Glutamatergic neuron (in vitro differentiated cells): Measurements from ENCODE around the gene HIGD2B. TPM values are rescaled to one million over a fixed set of nuclear protein-coding genes. Genes with fewer than 3 reads are reported as not detected.
"Not testable (repeated sequence)": the region's sequence is repeated elsewhere in the genome, so short reads cannot be mapped to it uniquely, and the experiment has no call there.

Experiments used
- DNase-seq: peaks from one replicate; pipeline ENCODE4 v3.0.0; 2022
- H3K27ac Mint-ChIP-seq: one replicate; pipeline ENCODE4 v1.8.0; 2020; ENCODE audit warnings: mild to moderate bottlenecking, mixed read lengths, inconsistent platforms; ENCODE audit not compliant: unreplicated experiment
- H3K27me3 Mint-ChIP-seq: one replicate; pipeline ENCODE4 v1.8.0; 2020; ENCODE audit warnings: mild to moderate bottlenecking, moderate library complexity, mixed read lengths, inconsistent platforms; ENCODE audit not compliant: unreplicated experiment
- H3K36me3 Mint-ChIP-seq: one replicate; pipeline ENCODE4 v1.8.0; 2020; ENCODE audit warnings: mild to moderate bottlenecking, mixed read lengths, inconsistent platforms; ENCODE audit not compliant: unreplicated experiment
- H3K4me1 Mint-ChIP-seq: one replicate; pipeline ENCODE4 v1.8.0; 2020; ENCODE audit warnings: mild to moderate bottlenecking, low read depth, mixed read lengths, inconsistent platforms; ENCODE audit not compliant: unreplicated experiment
- H3K4me3 Mint-ChIP-seq: one replicate; pipeline ENCODE4 v1.8.0; 2020; ENCODE audit warnings: mild to moderate bottlenecking, mixed read lengths, inconsistent platforms; ENCODE audit not compliant: unreplicated experiment
- H3K9me3 Mint-ChIP-seq: one replicate; pipeline ENCODE4 v1.8.0; 2020; ENCODE audit warnings: mild to moderate bottlenecking, moderate library complexity, mixed read lengths, inconsistent platforms; ENCODE audit not compliant: unreplicated experiment
- total RNA-seq: library from RNA; stranded (reverse); fragmentation: NEBNext Ultra II Directional; extraction: Animal tissue kit (Norgen Biotek cat#: 25700); gene quantifications from one replicate; pipeline ENCODE4 v1.2.1, GENCODE V29; 2021; ENCODE audit not compliant: unreplicated experiment
- TF ChIP-seq, protein P1 (sequence below): fragments of 200-600 bp; sonication (generic); IDR thresholded peaks from one replicate; pipeline ENCODE4 v1.5.0; 2021; ENCODE audit not compliant: partially characterized antibody, unreplicated experiment

The HIGD2B gene
- total RNA-seq, 1 donor from 2014 or later, result not detected

DNA sequence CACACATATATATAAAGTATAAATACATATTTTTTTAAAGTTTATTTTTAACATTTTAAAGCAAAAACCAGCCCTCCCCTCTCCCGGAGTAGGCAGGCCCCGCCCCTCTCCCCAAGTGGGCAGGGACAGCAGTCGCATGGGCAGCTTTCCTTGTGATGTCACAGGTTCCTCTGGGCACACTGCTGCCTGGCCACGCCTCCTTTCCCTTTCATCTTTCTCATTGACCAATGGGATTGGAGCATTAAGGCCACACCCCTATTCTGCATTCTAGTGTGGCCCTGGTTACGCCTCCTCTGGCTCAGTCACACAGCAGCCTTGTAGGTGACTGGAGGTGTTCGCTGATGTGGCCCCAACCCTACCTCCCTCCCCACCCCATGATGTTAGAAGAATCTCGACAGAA is 31.6 kb downstream of the HIGD2B start, which contains the start of gene GOLGA6B:
Gene GOLGA6B, plus strand, starts transcription at position 301 of the 400 bp plus-strand sequence. Its CDS starts 41 bp downstream, at position 342.
- H3K27me3 Mint-ChIP-seq, H3K4me3 Mint-ChIP-seq, H3K4me1 Mint-ChIP-seq, DNase-seq, H3K36me3 Mint-ChIP-seq, H3K27ac Mint-ChIP-seq, H3K9me3 Mint-ChIP-seq: not testable (repeated sequence)

DNA sequence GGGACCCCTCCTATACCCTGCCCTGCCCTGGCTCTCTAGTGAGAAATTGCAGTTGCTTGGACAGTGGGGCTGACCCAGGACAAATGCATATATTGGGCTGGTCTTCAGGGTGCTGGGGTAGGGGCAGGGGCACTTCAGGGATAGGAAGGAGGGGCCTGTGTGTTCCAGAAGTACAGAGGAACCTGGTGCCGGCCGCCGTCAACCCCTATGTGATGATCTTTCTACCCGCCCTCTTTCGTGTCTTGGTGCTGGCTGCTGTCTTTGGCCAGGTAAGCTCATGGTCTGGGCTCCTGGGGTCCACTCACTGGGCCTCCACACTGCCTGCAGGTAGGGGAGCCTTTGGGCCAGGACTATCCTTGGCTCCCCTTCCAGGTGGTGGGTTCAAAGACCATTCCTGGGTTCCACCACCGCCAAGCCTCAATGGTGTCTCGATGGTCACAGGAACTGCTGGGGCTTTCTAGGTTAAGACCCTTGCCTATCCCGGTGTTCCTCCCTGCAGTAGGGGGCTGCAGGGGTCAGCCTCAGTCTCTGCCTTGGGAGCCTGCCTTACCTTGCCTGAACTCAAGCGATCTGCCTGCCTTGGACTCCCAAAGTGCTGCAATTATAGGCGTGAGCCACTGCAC is 37.2 kb downstream of the HIGD2B start:
- not testable (repeated sequence) for H3K27me3 Mint-ChIP-seq, H3K36me3 Mint-ChIP-seq, H3K4me1 Mint-ChIP-seq, H3K27ac Mint-ChIP-seq, H3K9me3 Mint-ChIP-seq, H3K4me3 Mint-ChIP-seq
- peak; percentile 9 for DNase-seq

DNA sequence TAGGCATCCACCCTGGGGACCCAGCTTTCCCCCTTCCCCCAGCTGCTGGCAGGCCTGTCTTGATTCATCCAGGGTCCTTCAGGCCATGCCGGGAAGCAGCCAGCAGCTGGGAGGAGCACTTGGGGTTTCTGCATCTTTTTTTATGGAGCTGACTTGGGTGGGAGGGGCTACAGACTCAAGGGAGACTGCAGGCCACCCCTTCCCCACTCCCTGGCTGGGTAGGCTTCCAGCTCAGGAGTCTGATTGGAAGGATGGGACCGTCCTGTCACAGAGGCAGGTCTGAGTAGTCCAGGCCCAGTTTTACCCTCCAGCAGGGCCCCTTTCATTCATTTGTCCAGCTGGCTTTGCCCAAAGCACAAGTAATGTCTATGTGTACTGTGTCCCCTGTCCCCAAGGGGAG is 43.7 kb downstream of the HIGD2B start:
- not testable (repeated sequence) for DNase-seq, H3K27ac Mint-ChIP-seq, H3K9me3 Mint-ChIP-seq, H3K36me3 Mint-ChIP-seq, H3K27me3 Mint-ChIP-seq, H3K4me3 Mint-ChIP-seq, H3K4me1 Mint-ChIP-seq

DNA sequence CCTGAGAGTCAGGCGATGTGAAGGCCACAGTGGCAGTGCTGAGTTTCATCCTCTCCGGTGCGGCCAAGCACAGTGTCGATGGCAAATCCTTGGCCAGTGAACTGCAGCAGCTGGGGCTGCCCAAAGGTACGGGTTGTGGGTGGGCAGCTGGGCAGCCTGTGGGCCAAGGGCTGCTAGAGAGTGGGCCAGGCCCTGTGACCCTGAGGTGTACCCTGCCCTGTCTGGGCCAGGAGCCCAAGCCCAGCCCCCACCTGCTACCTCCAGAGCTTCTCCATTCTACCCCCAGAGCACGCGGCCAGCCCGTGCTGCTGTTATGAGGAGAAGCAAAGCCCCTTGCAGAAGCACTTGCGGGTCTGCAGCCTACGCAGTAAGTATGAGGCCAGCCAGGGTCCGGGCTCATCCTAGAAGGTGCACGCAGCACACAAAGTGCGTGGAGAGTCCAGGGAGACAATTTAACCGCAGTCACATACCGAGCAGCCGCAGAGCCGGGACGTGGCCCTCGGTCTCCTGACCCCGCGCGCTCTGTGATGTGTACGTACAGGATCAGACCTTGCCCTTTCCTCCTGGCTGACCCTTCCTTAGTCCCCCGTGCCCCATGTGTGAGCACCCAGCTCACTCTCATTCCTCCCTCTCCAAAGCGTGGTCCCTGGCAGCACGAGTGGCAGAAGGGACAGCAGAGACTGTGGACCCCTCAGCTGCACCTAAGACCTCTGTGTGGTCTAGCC is 46.1 kb downstream of the HIGD2B start:
- not testable (repeated sequence) for H3K27ac Mint-ChIP-seq, H3K4me3 Mint-ChIP-seq, H3K36me3 Mint-ChIP-seq, DNase-seq, H3K4me1 Mint-ChIP-seq, H3K9me3 Mint-ChIP-seq, H3K27me3 Mint-ChIP-seq

DNA sequence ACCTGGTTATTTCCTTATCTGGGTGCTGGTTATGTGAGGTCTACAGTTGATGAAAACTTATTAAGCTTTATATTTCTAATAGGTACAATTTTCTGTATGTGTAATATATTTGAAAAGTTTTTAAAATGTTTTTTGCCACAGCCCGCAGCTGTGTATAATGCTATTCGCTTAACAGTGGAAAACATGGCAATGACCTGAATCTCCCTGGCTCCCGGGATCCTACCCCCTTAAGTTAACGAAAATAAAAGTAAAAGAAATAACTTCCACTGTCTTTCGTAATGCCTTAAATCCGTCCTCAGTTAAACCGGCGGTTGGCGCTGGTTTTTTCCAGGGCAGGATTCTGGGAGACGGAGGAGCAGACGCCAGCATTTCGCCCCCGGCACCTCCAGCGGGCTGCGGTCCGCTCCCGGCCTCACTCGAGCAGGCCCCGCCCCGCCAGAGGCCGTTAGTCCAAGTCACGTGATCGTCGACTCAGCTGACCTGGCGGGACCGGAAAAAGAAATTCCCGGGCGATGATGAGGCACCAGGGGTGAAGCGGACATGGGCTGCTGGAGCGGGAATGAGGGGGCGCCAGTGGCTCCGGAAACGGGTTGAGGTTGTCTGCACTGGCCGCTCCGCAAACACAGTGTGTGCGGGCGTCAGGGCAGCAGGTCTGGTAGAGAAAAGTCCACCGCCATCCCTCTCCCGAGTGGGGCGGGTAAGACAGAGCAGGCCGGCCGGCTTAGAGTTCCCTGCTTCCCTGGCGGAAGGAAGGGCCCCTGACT is 49.3 kb downstream of the HIGD2B start:
- not testable (repeated sequence) for H3K9me3 Mint-ChIP-seq, H3K4me3 Mint-ChIP-seq, H3K27me3 Mint-ChIP-seq, H3K4me1 Mint-ChIP-seq, H3K27ac Mint-ChIP-seq, H3K36me3 Mint-ChIP-seq
- DNase-seq, result peak; percentile 81

DNA sequence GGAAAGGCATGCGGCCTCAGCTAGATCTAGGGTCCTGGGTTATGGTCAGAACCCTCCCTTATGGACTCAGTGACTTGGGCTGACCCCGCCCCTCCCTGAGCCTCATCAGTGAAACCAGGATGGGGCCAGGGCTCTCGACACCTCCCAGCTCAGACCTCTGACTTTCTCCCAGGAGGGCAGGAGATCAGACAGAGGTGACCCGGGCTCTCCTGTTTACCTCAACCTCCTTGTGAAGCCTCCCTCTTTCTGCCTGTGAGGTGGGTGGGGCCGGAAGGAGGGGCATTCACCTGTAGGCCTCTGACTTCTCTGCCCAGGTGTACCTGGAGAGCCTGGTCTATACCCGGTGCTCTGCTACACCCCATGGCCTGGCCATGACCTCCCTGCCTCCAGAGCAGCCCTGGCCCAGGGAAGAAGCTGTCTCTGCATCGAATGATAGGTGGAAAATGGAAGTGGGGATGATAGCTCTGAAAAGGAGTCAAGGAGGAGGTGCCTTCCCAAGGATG is 56.9 kb downstream of the HIGD2B start:
- not testable (repeated sequence) for H3K27ac Mint-ChIP-seq, H3K4me1 Mint-ChIP-seq, H3K9me3 Mint-ChIP-seq, H3K4me3 Mint-ChIP-seq, H3K36me3 Mint-ChIP-seq, H3K27me3 Mint-ChIP-seq, DNase-seq

DNA sequence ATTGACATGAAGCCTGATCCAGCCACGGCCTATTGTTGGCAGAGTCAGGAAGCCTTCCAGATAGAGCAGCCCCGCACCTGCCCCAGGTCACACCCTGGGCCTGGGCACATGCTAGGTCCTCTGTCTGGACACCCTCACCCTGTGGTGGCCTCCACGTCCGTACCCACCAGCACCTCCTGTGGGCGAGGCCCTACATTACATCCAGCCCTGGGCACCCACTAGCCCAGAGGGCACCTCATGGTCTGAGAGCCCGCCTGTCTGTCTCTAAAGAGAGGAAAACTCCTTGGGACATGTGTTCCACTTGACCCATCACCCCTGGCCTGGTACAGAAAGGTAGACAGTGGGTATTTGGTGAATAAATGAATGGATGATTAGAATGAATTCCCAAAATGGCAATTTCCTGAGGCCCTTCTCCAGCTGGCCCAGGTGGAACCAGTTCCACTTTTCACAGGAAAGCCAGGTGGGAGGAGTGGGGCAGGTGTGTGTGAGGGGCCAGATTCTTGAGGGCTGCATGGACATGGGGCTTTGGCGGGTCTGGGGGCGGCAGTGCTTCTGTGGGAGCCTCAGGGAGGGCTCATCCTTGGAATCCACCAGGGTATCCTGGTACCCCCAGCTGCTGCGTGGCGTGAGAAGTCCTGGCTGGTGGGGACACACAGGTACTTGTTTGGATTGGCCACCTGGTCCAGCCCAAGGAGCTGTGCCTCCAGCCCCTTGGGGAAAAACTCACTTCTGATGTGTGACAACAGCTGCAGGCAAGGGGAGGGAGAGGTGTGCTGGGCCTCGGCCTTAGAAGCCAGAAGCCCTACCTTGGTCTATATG is 57.5 kb downstream of the HIGD2B start:
- H3K27me3 Mint-ChIP-seq, H3K4me1 Mint-ChIP-seq, H3K27ac Mint-ChIP-seq, H3K36me3 Mint-ChIP-seq, H3K9me3 Mint-ChIP-seq, H3K4me3 Mint-ChIP-seq: not testable (repeated sequence)
- TF ChIP-seq, protein P1, sequence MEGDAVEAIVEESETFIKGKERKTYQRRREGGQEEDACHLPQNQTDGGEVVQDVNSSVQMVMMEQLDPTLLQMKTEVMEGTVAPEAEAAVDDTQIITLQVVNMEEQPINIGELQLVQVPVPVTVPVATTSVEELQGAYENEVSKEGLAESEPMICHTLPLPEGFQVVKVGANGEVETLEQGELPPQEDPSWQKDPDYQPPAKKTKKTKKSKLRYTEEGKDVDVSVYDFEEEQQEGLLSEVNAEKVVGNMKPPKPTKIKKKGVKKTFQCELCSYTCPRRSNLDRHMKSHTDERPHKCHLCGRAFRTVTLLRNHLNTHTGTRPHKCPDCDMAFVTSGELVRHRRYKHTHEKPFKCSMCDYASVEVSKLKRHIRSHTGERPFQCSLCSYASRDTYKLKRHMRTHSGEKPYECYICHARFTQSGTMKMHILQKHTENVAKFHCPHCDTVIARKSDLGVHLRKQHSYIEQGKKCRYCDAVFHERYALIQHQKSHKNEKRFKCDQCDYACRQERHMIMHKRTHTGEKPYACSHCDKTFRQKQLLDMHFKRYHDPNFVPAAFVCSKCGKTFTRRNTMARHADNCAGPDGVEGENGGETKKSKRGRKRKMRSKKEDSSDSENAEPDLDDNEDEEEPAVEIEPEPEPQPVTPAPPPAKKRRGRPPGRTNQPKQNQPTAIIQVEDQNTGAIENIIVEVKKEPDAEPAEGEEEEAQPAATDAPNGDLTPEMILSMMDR, result peak; percentile 30
- peak; percentile 34 for DNase-seq

DNA sequence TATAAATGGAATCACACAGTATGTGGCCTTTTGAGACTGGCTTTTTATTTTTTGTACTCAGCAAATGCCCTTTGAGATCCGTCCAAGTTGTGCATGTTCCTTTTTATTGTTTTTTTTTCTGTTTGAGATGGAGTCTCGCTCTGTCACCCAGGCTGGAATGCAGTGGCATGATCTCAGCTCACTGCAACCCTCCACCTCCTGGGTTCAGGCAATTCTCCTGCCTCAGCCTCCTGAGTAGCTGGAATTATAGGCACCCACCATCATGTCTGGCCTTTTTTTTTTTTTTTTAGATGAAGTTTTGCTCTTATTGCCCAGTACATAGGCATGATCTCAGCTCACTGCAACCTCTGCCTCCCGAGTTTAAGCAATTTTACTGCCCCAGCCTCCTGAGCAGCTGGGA is 59.8 kb downstream of the HIGD2B start:
- H3K4me1 Mint-ChIP-seq, H3K9me3 Mint-ChIP-seq, DNase-seq, H3K27me3 Mint-ChIP-seq, H3K27ac Mint-ChIP-seq, H3K4me3 Mint-ChIP-seq, H3K36me3 Mint-ChIP-seq: not testable (repeated sequence)
